SKM-1 treated with dmso at 0.1 percent for 144 hours (cell line): Measurements from ENCODE around the gene LRRC8C.
A peak's percentile ranks its signal among the peaks of the same experiment; 100 is the strongest.

Source experiments
- DNase-seq: peaks from one replicate; lab custom pipeline; 2025; ENCODE audit not compliant: unreplicated experiment; lab: John Stamatoyannopoulos, UW

Gene LRRC8C

GRCh38 chr1:89633248-89633799, 404 bp downstream of the LRRC8C start:
- DNase-seq, result peak; percentile 35

DNA sequence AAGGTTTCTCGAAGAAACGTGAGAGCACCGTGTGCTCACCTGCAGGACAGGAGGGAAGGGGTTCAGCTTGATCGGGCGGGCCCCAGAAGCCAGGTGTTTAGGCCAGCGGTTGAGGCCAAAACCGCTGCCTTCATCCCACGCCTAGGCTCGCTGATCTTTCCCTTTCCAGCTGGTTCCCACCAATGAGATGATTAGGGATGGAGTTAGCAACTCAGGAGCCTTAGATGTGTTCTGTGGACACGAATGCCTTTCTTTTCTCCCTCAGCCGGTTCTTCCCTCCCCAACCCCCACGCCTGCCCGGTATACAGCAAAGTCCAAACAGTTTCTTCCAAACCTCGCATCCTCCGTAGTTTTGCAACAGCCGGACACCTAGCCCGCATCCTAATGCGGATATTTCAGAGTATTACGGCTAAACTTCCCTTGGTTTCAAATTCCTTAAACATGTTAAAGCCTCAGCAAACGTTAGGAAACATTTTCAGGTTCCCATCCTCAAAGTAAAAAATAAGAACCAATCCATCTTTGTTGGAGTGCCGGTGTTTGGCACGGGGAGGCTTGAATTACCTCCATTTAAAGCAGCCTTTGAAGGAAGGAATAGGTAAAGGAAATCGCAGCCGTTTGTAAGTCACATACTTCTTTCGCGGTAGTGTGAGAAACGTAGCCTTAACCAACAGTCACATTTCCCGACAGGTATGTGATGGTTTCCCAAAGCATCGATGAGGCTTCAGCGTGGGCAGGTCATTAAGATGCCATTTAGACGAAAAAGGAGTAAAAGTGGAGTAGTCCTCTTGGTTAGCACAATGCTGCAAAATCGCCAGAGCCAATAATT, 1.1 kb downstream of the LRRC8C start:
- DNase-seq, result no peak

- DNase-seq, result no peak
Measured at GRCh38 chr1:89635825-89636815, 3.2 kb downstream of the LRRC8C start.

DNA sequence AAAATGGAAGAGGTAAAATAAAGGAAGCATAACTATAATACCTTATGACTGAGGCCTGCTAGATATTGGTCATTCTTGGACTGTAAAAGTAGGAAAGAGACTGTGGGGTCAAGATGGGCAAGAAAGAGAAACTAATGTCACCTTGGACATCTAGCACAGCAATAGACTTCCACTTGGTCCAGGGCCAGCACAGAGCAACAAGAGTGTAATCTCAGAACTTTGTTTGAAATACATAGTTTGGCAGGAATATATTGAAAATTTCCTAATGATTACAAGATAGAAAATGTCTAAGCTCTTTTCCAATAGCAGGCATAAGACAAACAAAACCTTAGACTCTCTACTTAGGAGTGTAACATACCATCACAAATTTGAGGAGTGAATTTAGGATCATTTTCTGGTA, 4.6 kb downstream of the LRRC8C start:
- DNase-seq, result no peak

GRCh38 chr1:89640440-89640839, 7.5 kb downstream of the LRRC8C start:
- DNase-seq, result no peak

DNA sequence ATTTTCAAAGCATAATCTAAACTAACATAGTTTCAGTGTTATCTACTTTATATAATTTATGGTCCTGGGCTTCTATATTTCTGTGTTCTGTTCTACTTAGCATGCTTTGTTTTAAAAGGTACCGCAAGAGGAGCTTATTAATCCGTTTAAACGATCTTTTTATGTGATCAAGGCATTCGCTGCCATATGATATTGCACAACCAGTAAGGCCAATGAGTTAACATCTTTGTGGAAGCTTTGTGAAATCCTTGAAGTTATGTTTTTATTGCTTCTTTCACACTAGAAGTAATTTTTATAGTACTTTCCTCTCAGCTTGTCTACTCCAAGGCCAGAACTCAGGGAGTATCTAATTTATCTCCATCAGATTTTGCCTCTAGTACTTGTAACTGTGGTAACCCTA, 8.9 kb downstream of the LRRC8C start:
- DNase-seq, result peak; percentile 12

GRCh38 chr1:89643577-89643976, 10.7 kb downstream of the LRRC8C start:
- DNase-seq, result no peak

- no peak for DNase-seq
Measured at GRCh38 chr1:89644119-89644814, 11.3 kb downstream of the LRRC8C start.

DNA sequence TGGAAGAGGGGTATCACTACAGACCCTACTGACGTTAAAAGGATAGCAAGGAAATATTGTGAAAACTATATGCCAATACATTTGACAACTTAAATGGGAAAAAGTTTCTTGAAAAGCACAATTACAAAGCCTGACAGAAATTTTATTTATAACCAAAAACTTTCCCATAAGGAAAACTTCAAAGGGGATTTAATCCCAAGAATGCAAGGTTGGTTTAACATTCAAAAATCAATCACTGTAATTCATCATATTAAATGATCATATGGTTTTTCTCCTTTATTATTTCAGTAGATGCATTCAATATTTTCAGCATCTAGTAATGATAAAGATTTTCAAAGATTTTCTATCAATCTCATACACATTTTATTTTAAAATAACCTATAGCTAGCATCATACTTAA, 13.3 kb downstream of the LRRC8C start:
- DNase-seq, result no peak

- no peak for DNase-seq
Measured at GRCh38 chr1:89649783-89650182, 16.9 kb downstream of the LRRC8C start.

GRCh38 chr1:89652373-89652772, 19.5 kb downstream of the LRRC8C start:
- no peak for DNase-seq

DNA sequence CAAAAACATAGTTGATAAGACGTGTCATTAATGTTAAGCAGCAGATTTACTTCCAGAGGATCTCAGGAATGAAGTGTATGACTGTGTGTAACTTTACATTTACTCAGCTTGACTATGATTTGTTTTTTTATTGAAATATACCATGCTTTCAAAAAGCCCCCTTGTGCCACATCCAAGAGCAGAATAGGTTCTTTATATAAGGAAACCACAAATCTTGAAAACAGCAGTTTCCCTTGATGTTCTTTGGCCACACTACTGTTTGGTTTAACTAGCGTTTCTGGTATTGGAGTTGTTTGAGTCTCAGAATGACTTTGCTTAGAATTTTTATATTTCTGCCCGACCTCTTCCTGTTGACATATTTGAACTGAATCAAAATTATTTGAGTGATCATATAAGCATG, 25.0 kb downstream of the LRRC8C start:
- no peak for DNase-seq

GRCh38 chr1:89659322-89660081, 26.6 kb downstream of the LRRC8C start:
- DNase-seq, result no peak

GRCh38 chr1:89660224-89661061, 27.5 kb downstream of the LRRC8C start:
- no peak for DNase-seq

DNA sequence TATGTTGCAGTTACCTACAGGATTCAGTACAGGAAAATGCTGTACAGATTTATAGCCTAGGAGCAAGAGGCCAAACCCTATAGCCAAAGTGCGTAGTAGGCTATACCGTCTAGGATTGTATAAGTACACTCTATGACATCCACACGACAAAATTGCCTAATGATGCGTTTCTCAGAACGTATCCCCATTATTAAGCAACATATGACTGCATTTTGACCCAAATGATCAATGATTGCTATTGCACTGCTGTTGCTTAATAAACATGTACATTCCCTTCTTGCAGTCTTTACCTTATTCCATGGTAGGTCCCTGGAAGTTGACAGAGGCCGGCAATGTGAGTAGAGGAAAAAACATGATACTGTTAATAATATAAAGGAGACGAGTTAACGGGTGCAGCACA, 33.0 kb downstream of the LRRC8C start:
- no peak for DNase-seq

GRCh38 chr1:89666640-89667039, 33.7 kb downstream of the LRRC8C start:
- DNase-seq, result no peak

DNA sequence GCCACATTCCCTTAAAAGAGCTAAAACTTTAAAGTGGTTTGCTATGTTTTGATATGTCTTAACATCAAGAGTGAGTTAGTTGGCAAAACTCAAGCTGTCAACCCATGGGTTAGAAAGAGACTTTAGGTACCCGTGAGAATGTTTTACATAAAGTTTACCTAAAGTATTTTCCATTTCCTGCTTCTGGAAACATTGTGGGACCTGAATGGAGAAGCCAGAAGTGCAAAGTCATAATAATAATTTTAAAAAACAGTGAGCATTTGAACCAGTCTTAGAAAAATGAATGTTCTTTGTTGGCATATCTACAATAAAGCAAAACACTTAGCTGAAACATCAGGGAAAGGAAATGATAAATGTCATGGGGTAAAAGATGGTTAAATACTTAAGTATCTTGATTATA, 34.8 kb downstream of the LRRC8C start:
- DNase-seq, result no peak

DNA sequence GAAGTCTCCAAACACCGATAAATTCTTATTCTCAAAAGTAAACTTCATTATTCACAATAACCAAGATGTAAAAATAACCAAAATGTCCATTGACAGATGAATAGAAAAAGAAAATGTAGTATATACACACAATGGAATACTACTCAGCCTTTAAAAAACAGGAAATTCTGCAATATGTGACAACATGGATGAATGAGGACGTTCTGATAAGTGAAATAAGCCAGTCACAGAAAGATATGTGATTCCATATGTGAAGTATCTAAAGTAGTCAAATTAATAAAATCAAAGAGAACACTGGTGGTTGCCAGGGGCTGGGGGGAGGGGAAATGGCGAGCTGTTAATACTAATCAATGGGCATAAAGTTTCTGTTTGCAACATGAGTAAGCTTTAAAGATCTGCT, 36.0 kb downstream of the LRRC8C start:
- DNase-seq, result no peak

GRCh38 chr1:89669441-89669840, 36.5 kb downstream of the LRRC8C start:
- peak; percentile 16 for DNase-seq
